Measurements from ENCODE around the gene ERCC3.

- TF ChIP-seq, protein P1, sequence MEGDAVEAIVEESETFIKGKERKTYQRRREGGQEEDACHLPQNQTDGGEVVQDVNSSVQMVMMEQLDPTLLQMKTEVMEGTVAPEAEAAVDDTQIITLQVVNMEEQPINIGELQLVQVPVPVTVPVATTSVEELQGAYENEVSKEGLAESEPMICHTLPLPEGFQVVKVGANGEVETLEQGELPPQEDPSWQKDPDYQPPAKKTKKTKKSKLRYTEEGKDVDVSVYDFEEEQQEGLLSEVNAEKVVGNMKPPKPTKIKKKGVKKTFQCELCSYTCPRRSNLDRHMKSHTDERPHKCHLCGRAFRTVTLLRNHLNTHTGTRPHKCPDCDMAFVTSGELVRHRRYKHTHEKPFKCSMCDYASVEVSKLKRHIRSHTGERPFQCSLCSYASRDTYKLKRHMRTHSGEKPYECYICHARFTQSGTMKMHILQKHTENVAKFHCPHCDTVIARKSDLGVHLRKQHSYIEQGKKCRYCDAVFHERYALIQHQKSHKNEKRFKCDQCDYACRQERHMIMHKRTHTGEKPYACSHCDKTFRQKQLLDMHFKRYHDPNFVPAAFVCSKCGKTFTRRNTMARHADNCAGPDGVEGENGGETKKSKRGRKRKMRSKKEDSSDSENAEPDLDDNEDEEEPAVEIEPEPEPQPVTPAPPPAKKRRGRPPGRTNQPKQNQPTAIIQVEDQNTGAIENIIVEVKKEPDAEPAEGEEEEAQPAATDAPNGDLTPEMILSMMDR (IDR thresholded peaks at IDR 0.05 in 2 of 3, conservative IDR thresholded peaks at IDR 0.05 in 1 of 3; ENCODE audit: borderline replicate concordance in 1 of 3, insufficient read depth in 1 of 3, low read depth in 2 of 3, low read length in 2 of 3): no peak
- TF ChIP-seq REST (IDR thresholded peaks at IDR 0.05; ENCODE audit: low read depth) (no peak), SP1 (IDR thresholded peaks at IDR 0.05; ENCODE audit: low read depth) (no peak), CEBPB (IDR thresholded peaks at IDR 0.05; ENCODE audit: low read depth) (no peak), EZH2 (IDR thresholded peaks at IDR 0.05) (no peak), YY1 (IDR thresholded peaks at IDR 0.05; ENCODE audit: extremely low read depth, insufficient replicate concordance, low read depth, low read length) (no peak)
Observed at GRCh38 chr2:127275356-127275755, 18.6 kb downstream of the ERCC3 start.
